Ovary (tissue), 9 donors: ENCODE results near the gene UBXN2A. TPM values are rescaled to one million over a fixed set of nuclear protein-coding genes. Genes with fewer than 3 reads are reported as not detected.

Experiments used
- DNase-seq, 5 donors: peaks; one replicate each; pipeline ENCODE4 v3.0.0-alpha.2; 2019 to 2020
- H3K27ac ChIP-seq, 2 donors: fragments of 200-600 bp; one replicate each; pipeline versions ENCODE4 v1.5.1 to v1.8.0; 2019 to 2022
- H3K27me3 ChIP-seq: fragments of 200-600 bp; one replicate; pipeline ENCODE4 v1.8.0; 2022
- H3K36me3 ChIP-seq: fragments of 200-600 bp; sonication (generic); one replicate; pipeline ENCODE4 v1.5.1; 2019
- H3K4me1 ChIP-seq: one replicate; pipeline ENCODE4 v1.8.1; 2013; ENCODE audit warnings: mild to moderate bottlenecking, moderate library complexity; ENCODE audit not compliant: insufficient read depth
- H3K4me3 ChIP-seq: fragments of 200-600 bp; sonication (generic); one replicate; pipeline ENCODE4 v1.5.1; 2017
- H3K9me3 ChIP-seq, 2 donors: fragments of 200-600 bp in 1 of 2; sonication (generic) in 1 of 2; one replicate each; pipeline versions ENCODE4 v1.5.1 to v1.8.1; 2013 to 2019; ENCODE audit warnings: mild to moderate bottlenecking in 1 of 2, moderate library complexity in 1 of 2
- CTCF ChIP-seq, 3 donors: fragments of 450-650 bp in 2 of 3; fragments of 200-600 bp in 1 of 3; IDR thresholded peaks; one replicate each; pipeline versions ENCODE4 v1.5.1 to v1.8.0; 2016 to 2022; ENCODE audit warnings: antibody characterized with exemption in 3 of 3, mild to moderate bottlenecking in 1 of 3
- EP300 ChIP-seq: sonication (generic); formaldehyde crosslinking; IDR thresholded peaks from one replicate; pipeline ENCODE4 v1.6.1; 2017; ENCODE audit warnings: antibody characterized with exemption
- POLR2A ChIP-seq: fragments of 450-650 bp; IDR thresholded peaks from one replicate; pipeline ENCODE4 v1.6.1; 2017; ENCODE audit warnings: antibody characterized with exemption, mild to moderate bottlenecking, moderate library complexity
- WGBS, 3 donors: extraction: QIAGEN DNeasy Blood & Tissue Kit in 1 of 3; methylation state at CpG; one replicate each; pipeline versions ENCODE4 v1.1.5 to v1.1.7; 2013 to 2017; 5-methylcytosine and 5-hydroxymethylcytosine counted together
- intact Hi-C, 4 donors: fragments of 100-400 bp; cut with DNase I; formaldehyde crosslinking; loops; one replicate each; pipeline versions ENCODE4 v1.11.0 to v1.15.1; 2022 to 2023
- polyA plus RNA-seq, 2 donors: library from polyadenylated mRNA; stranded (reverse); fragments of 200-250 nt in 1 of 2; fragments of 350-450 nt in 1 of 2; fragmentation: Illumina TruSeq in 1 of 2; extraction: RNeasy Lipid Tissue Mini Kit (QIAGEN cat#74804) in 1 of 2; gene quantifications; one replicate each; pipeline ENCODE4 v1.2.3, GENCODE V29; 2013 to 2014
- total RNA-seq, 7 donors: library from RNA; depleted of rRNA in 2 of 7; stranded (reverse); fragments of >200 nt in 2 of 7; fragmentation: NEBNext Ultra II Directional in 3 of 7; extraction: Animal tissue kit (Norgen Biotek cat#: 25700) in 3 of 7; gene quantifications; one replicate each; pipeline versions ENCODE4 v1.1.0 to v1.2.4, GENCODE V29; 2016 to 2023
- donor health status: DM: no; HTN: no; CAD: no; lungs with moderate emphysema.
- donor health status: DM: no; HTN: no; CAD: no.
- donor health status: Bipolar disorder and iron deficiency.
- donor health status: DM: yes; HTN: yes; CAD: no.
- donor health status: DM: no; HTN: no; CAD: no.
- donor health status: DM: yes; HTN: yes; CAD: no.

UBXN2A gene
- total and polyA plus RNA-seq, 9 donors, result 6.0 to 16.3 (median 14.0) TPM

GRCh38 chr2:23905155-23905554 is 35.1 kb upstream of the UBXN2A start:
- Histone ChIP-seq H3K4me1 (no peaks in the 10 kb centered on the region), H3K36me3 (no peaks in the 10 kb centered on the region), H3K4me3 (no peak overlapping the region), H3K9me3 (no peaks in the 10 kb centered on the region), H3K27ac (no peak overlapping the region), H3K27me3 (no peaks in the 10 kb centered on the region)
- intact Hi-C loops, result no loop called here
- TF ChIP-seq POLR2A (no peak), EP300 (no peak), CTCF (IDR thresholded peaks at IDR 0.05) (no peak)
- 69 to 73% (median 72%) methylated on average over 2 of the region's 2 CpGs for WGBS, 3 donors
- no peak for DNase-seq

- TF ChIP-seq POLR2A (no peak), CTCF (IDR thresholded peaks at IDR 0.05) (no peak), EP300 (no peak)
- WGBS, 3 donors, result 77 to 84% (median 80%) methylated on average over 3 of the region's 3 CpGs
- Histone ChIP-seq H3K36me3 (no peaks in the 10 kb centered on the region), H3K27ac (no peak overlapping the region), H3K4me1 (no peaks in the 10 kb centered on the region), H3K27me3 (no peaks in the 10 kb centered on the region), H3K4me3 (no peak overlapping the region), H3K9me3 (no peaks in the 10 kb centered on the region)
- no peak for DNase-seq
- intact Hi-C loops, result no loop called here
Observed at GRCh38 chr2:23912054-23912453, 28.2 kb upstream of the UBXN2A start.

- no peaks in the 10 kb centered on the region for H3K36me3 ChIP-seq
- no peaks in the 10 kb centered on the region for H3K9me3 ChIP-seq
- TF ChIP-seq CTCF (IDR thresholded peaks at IDR 0.05) (no peak), POLR2A (no peak), EP300 (no peak)
- no peak overlapping the region for H3K4me3 ChIP-seq
- WGBS, 3 donors, result 91 to 95% (median 94%) methylated on average over 7 of the region's 7 CpGs
- no peaks in the 10 kb centered on the region for H3K27me3 ChIP-seq
- no peak for DNase-seq
- intact Hi-C loops, result no loop called here
- H3K27ac ChIP-seq, result no peak overlapping the region
- no peaks in the 10 kb centered on the region for H3K4me1 ChIP-seq
Observed at GRCh38 chr2:23915327-23915726, 24.9 kb upstream of the UBXN2A start.

- intact Hi-C loops, result no loop called here
- no peak for TF ChIP-seq CTCF (IDR thresholded peaks at IDR 0.05)
- no peak for TF ChIP-seq POLR2A
- no peak for TF ChIP-seq EP300
- no peaks in the 10 kb centered on the region for H3K4me1 ChIP-seq
- H3K9me3 ChIP-seq, result no peaks in the 10 kb centered on the region
- no peak overlapping the region for H3K4me3 ChIP-seq
- no peaks in the 10 kb centered on the region for H3K36me3 ChIP-seq
- no peaks in the 10 kb centered on the region for H3K27me3 ChIP-seq
- WGBS, 3 donors, result 63 to 80% (median 74%) methylated on average over 3 of the region's 3 CpGs
- H3K27ac ChIP-seq, result no peak overlapping the region
- no peak for DNase-seq
Observed at GRCh38 chr2:23916727-23917405, 23.4 kb upstream of the UBXN2A start.
